GM10266 (cell line): Measurements from ENCODE around the gene COTL1.
"Not testable (repeated sequence)": the region's sequence is repeated elsewhere in the genome, so short reads cannot be mapped to it uniquely, and the experiment has no call there.

ENCODE experiments used
- DNase-seq: peaks from one replicate; pipeline ENCODE4 v3.0.0; 2012; ENCODE audit errors: extremely low spot score
- CTCF ChIP-seq: IDR thresholded peaks from 2 replicates; pipeline ENCODE4 v1.5.1; 2012; ENCODE audit warnings: mild to moderate bottlenecking, low read depth; ENCODE audit not compliant: control insufficient read depth, insufficient read depth; ENCODE audit errors: missing control alignments

COTL1 gene

GRCh38 chr16:84562174-84562815, 55.6 kb downstream of the COTL1 start:
- TF ChIP-seq CTCF: no peak
- peak; percentile 34 for DNase-seq

GRCh38 chr16:84561291-84561690, 56.6 kb downstream of the COTL1 start:
- TF ChIP-seq CTCF: no peak
- DNase-seq: no peak

GRCh38 chr16:84560269-84560668, 57.6 kb downstream of the COTL1 start:
- no peak for DNase-seq
- TF ChIP-seq CTCF: no peak

GRCh38 chr16:84559311-84559932, 58.5 kb downstream of the COTL1 start:
- no peak for DNase-seq
- TF ChIP-seq CTCF: no peak

GRCh38 chr16:84558850-84559249, 59.0 kb downstream of the COTL1 start:
- DNase-seq: not testable (repeated sequence)

- DNase-seq: no peak
- no peak for TF ChIP-seq CTCF
These were observed 60.4 kb downstream of the COTL1 start for GRCh38 chr16:84557504-84557903.

GRCh38 chr16:84557059-84557458, 60.8 kb downstream of the COTL1 start:
- no peak for DNase-seq
- TF ChIP-seq CTCF: no peak
